Cardiac septum (tissue), 1 donor: ENCODE data around the gene PRR5L. TPM values are rescaled to one million over a fixed set of nuclear protein-coding genes. Genes with fewer than 3 reads are reported as not detected.
A peak's percentile ranks its signal among the peaks of the same experiment; 100 is the strongest.

Source experiments
- DNase-seq: peaks from one replicate; pipeline ENCODE4 v3.0.0-alpha.2; 2020; ENCODE audit warnings: low spot score
- intact Hi-C: fragments of 100-400 bp; cut with DNase I; formaldehyde crosslinking; loops from one replicate; pipeline ENCODE4 v1.14.0; 2022
- total RNA-seq: library from RNA; stranded (reverse); fragmentation: NEBNext Ultra II Directional; extraction: Animal tissue kit (Norgen Biotek cat#: 25700); gene quantifications from one replicate; pipeline ENCODE4 v1.2.1, GENCODE V29; 2021
- donor health status: DM: no; HTN: no; CAD: no.

The PRR5L gene
- total RNA-seq, 1 donor from 2014 or later = 4.0 TPM

- DNase-seq = no peak
- intact Hi-C loops = no loop called here
These were observed 21.7 kb upstream of the PRR5L start for GRCh38 chr11:36274414-36274813.

GRCh38 chr11:36278531-36279282, 17.4 kb upstream of the PRR5L start:
- DNase-seq = no peak

GRCh38 chr11:36280531-36280930, 15.6 kb upstream of the PRR5L start:
- intact Hi-C loops = no loop called here
- no peak for DNase-seq

More at GRCh38 chr11:36278531-36279282, 17.4 kb upstream of the PRR5L start:
- intact Hi-C loops = no loop called here

- intact Hi-C loops = no loop called here
- DNase-seq = no peak
These were observed 14.2 kb upstream of the PRR5L start for GRCh38 chr11:36281850-36282249.

- DNase-seq = no peak
These were observed 13.2 kb upstream of the PRR5L start for GRCh38 chr11:36282926-36283325.

GRCh38 chr11:36288442-36289225, 7.5 kb upstream of the PRR5L start:
- no peak for DNase-seq
- intact Hi-C loops = no loop called here

More at GRCh38 chr11:36282926-36283325, 13.2 kb upstream of the PRR5L start:
- intact Hi-C loops = no loop called here

- DNase-seq = peak; percentile 98
- intact Hi-C loops = no loop called here
These were observed 6.7 kb upstream of the PRR5L start, which contains the start of gene COMMD9 for GRCh38 chr11:36289226-36289852. TSS of gene COMMD9 (minus strand) at chr11:36289424. CDS start at chr11:36289412, 12 bp downstream.

GRCh38 chr11:36292311-36292722, 3.8 kb upstream of the PRR5L start:
- DNase-seq = no peak
- intact Hi-C loops = loop anchor here (2.0 to 5.0 kb wide), 2 partner anchors 186 to 200 kb away; no protein-coding TSS in a partner anchor

GRCh38 chr11:36296884-36297543, 926 bp downstream of the PRR5L start:
- intact Hi-C loops = no loop called here
- DNase-seq = no peak

GRCh38 chr11:36300650-36301049, 4.6 kb downstream of the PRR5L start:
- DNase-seq = peak; percentile 80
- intact Hi-C loops = no loop called here

GRCh38 chr11:36304351-36304750, 8.3 kb downstream of the PRR5L start:
- no peak for DNase-seq
- intact Hi-C loops = no loop called here

GRCh38 chr11:36305047-36305446, 9.0 kb downstream of the PRR5L start:
- intact Hi-C loops = no loop called here

GRCh38 chr11:36306888-36307287, 10.8 kb downstream of the PRR5L start:
- intact Hi-C loops = no loop called here
- DNase-seq = no peak

More at GRCh38 chr11:36305047-36305446, 9.0 kb downstream of the PRR5L start:
- DNase-seq = no peak

- no peak for DNase-seq
- intact Hi-C loops = no loop called here
These were observed 12.5 kb downstream of the PRR5L start for GRCh38 chr11:36308577-36308976.

- intact Hi-C loops = no loop called here
- DNase-seq = no peak
These were observed 13.7 kb downstream of the PRR5L start for GRCh38 chr11:36309779-36310178.

- intact Hi-C loops = no loop called here
- no peak for DNase-seq
These were observed 16.0 kb downstream of the PRR5L start for GRCh38 chr11:36311926-36312595.

- no peak for DNase-seq
- intact Hi-C loops = no loop called here
These were observed 16.8 kb downstream of the PRR5L start for GRCh38 chr11:36312611-36313472.

- intact Hi-C loops = no loop called here
- DNase-seq = no peak
These were observed 17.8 kb downstream of the PRR5L start for GRCh38 chr11:36313750-36314433.
